ENCODE measurements around the gene MIEF2. TPM values are rescaled to one million over a fixed set of nuclear protein-coding genes. Genes with fewer than 3 reads are reported as not detected.
"Not testable (repeated sequence)": the region's sequence is repeated elsewhere in the genome, so short reads cannot be mapped to it uniquely, and the experiment has no call there.

Gene MIEF2
- total RNA-seq: 12.1 TPM
- 10 to 100 TPM; 11.7 to 19.9 (median 15.2) TPM for polyA plus RNA-seq

DNA sequence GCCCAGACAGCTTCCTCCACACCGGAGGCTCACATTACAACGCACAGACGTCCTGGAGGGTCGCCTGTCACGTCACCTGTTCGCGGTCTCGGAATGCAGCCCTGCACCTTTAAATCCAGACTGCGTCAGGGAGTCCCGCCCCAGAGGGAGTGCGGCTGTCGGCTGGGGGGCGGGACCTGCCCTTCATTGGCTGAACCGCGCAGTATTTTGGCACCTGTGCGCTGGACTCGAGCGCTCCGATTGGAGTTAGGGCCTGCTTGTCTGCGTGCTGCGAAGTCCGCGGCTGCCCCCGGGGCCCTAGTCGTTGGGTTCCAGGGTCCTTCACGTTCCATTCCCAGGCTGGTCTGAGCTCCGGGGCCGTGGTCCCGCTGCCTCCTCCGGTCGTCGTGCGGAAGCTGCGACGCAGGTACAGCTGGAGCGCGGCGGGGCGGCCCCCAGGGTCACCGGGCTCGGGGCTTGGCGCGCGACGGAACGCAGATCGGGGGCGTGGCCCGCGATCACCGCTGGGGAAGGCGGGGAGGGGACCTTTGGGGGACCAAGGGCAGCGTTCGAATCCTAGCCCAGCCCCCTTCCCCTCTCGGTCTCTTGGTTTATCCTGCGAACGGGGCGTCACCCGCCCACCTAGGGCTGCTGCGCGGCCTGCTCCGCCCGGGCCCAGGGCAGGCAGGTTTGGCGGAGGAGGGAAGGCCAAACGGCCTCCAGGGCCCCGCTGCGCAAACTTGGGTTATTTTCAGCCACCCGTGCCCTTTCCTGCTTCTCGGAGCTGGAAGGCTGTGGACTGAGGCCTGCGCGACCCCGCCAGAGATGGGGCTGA is at the start of gene MIEF2:
Gene MIEF2, plus strand, starts transcription at position 331 of the 814 bp plus-strand sequence. CDS start 2,059 bp downstream, outside the sequence.
- Mint-ChIP-seq H3K36me3 (peaks cover 3% of the 10 kb centered on the region), H3K4me3 (peak within 1 kb of the TSS; percentile 87 to 96 (median 92)), H3K4me1 (peaks cover 0 to 52% (median 26%) of the 10 kb centered on the region in 4 donors), H3K9me3 (no peaks in the 10 kb centered on the region), H3K27me3 (no peaks in the 10 kb centered on the region), H3K27ac (peak within 1 kb of the TSS; percentile 82 to 89 (median 86))
- Histone ChIP-seq H3K4me3 (ENCODE audit: low read depth, low read length) (peak within 1 kb of the TSS; percentile 66), H3K36me3 (ENCODE audit: control insufficient read depth, insufficient read depth, low read length) (peaks cover 25% of the 10 kb centered on the region), H3K27me3 (ENCODE audit: control insufficient read depth, insufficient read depth, low read length) (no peaks in the 10 kb centered on the region), H3K9me3 (ENCODE audit: control insufficient read depth in 2 of 2, low read length in 2 of 2) (no peaks in the 10 kb centered on the region), H3K27ac (ENCODE audit: insufficient read depth, low read length, poor library complexity, severe bottlenecking) (peak within 1 kb of the TSS; percentile 94), H3K4me1 (ENCODE audit: control insufficient read depth, insufficient read depth, low read length, poor library complexity, severe bottlenecking) (peaks cover 52% of the 10 kb centered on the region)
- DNase-seq (peak; percentile 91 to 97 (median 93)), ATAC-seq (ENCODE audit: low read depth in 2 of 2) (peak; percentile 91)

- Histone ChIP-seq H3K4me1 (ENCODE audit: control insufficient read depth, insufficient read depth, low read length, poor library complexity, severe bottlenecking) (no peaks in the 10 kb centered on the region), H3K36me3 (ENCODE audit: control insufficient read depth, insufficient read depth, low read length) (peaks cover 26% of the 10 kb centered on the region), H3K27ac (ENCODE audit: insufficient read depth, low read length, poor library complexity, severe bottlenecking) (no peak overlapping the region), H3K9me3 (ENCODE audit: control insufficient read depth in 2 of 2, low read length in 2 of 2) (no peaks in the 10 kb centered on the region), H3K27me3 (ENCODE audit: control insufficient read depth, insufficient read depth, low read length) (no peaks in the 10 kb centered on the region), H3K4me3 (ENCODE audit: low read depth, low read length) (no peak overlapping the region)
- Mint-ChIP-seq H3K9me3 (no peaks in the 10 kb centered on the region), H3K27me3 (no peaks in the 10 kb centered on the region), H3K4me1 (peaks cover 0 to 7% (median 0%) of the 10 kb centered on the region in 4 donors), H3K27ac (no peak overlapping the region), H3K4me3 (no peak overlapping the region), H3K36me3 (peaks cover 11% of the 10 kb centered on the region)
- DNase-seq (no peak), ATAC-seq (ENCODE audit: low read depth in 2 of 2) (no peak)
These were observed 46.7 kb upstream of the MIEF2 start for GRCh38 chr17:18213666-18214270.

DNA sequence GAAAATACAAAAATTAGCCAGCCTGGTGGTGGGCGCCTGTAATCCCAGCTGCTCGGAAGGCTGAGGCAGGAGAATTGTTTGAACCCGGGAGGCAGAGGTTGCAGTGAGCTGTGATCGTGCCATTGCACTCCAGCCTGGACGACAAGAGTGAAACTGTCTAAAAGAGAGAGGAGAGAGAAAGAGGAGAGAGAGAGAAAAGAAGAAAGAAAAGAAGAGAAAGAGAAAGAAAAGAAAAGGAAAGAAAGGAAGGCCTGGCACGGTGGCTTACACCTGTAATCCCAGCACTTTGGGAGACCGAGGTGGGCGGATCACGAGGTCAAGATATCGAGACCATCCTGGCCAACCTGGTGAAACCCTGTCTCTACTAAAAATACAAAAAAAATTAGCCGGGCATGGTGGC is 43.6 kb upstream of the MIEF2 start:
- H3K36me3 Mint-ChIP-seq, H3K9me3 Mint-ChIP-seq: not testable (repeated sequence)

GRCh38 chr17:18217412-18218015 is 42.9 kb upstream of the MIEF2 start:
- DNase-seq (peak; percentile 62 to 67 (median 63)), ATAC-seq (ENCODE audit: low read depth in 2 of 2) (peak; percentile 79 to 83)
- Histone ChIP-seq H3K27ac (ENCODE audit: insufficient read depth, low read length, poor library complexity, severe bottlenecking) (no peak overlapping the region), H3K36me3 (ENCODE audit: control insufficient read depth, insufficient read depth, low read length) (peaks cover under 1% of the 10 kb centered on the region), H3K9me3 (ENCODE audit: control insufficient read depth in 2 of 2, low read length in 2 of 2) (no peaks in the 10 kb centered on the region), H3K4me1 (ENCODE audit: control insufficient read depth, insufficient read depth, low read length, poor library complexity, severe bottlenecking) (no peaks in the 10 kb centered on the region), H3K4me3 (ENCODE audit: low read depth, low read length) (no peak overlapping the region), H3K27me3 (ENCODE audit: control insufficient read depth, insufficient read depth, low read length) (no peaks in the 10 kb centered on the region)
- Mint-ChIP-seq H3K36me3 (no peaks in the 10 kb centered on the region), H3K27me3 (no peaks in the 10 kb centered on the region), H3K4me3 (peak overlapping the region in 1 of 4 donors; percentile 54), H3K4me1 (peaks cover 0 to 5% (median 0%) of the 10 kb centered on the region in 4 donors), H3K27ac (no peak overlapping the region), H3K9me3 (no peaks in the 10 kb centered on the region)

More for the DNA sequence above, 43.6 kb upstream of the MIEF2 start:
- ATAC-seq (ENCODE audit: low read depth in 2 of 2); H3K4me3 Mint-ChIP-seq; H3K36me3 ChIP-seq (ENCODE audit: control insufficient read depth, insufficient read depth, low read length); H3K4me1 ChIP-seq (ENCODE audit: control insufficient read depth, insufficient read depth, low read length, poor library complexity, severe bottlenecking); DNase-seq; H3K27ac ChIP-seq (ENCODE audit: insufficient read depth, low read length, poor library complexity, severe bottlenecking); H3K27ac Mint-ChIP-seq; H3K4me1 Mint-ChIP-seq; H3K27me3 Mint-ChIP-seq; H3K27me3 ChIP-seq (ENCODE audit: control insufficient read depth, insufficient read depth, low read length); H3K4me3 ChIP-seq (ENCODE audit: low read depth, low read length); H3K9me3 ChIP-seq (ENCODE audit: control insufficient read depth in 2 of 2, low read length in 2 of 2): not testable (repeated sequence)

- peaks cover 0 to 5% (median 0%) of the 10 kb centered on the region in 4 donors for H3K4me1 Mint-ChIP-seq
- no peaks in the 10 kb centered on the region for H3K27me3 Mint-ChIP-seq
- H3K9me3 ChIP-seq (ENCODE audit: control insufficient read depth in 2 of 2, low read length in 2 of 2): no peaks in the 10 kb centered on the region
- no peaks in the 10 kb centered on the region for H3K27me3 ChIP-seq (ENCODE audit: control insufficient read depth, insufficient read depth, low read length)
- H3K27ac ChIP-seq (ENCODE audit: insufficient read depth, low read length, poor library complexity, severe bottlenecking): no peak overlapping the region
- H3K9me3 Mint-ChIP-seq: no peaks in the 10 kb centered on the region
- ATAC-seq (ENCODE audit: low read depth in 2 of 2) (no peak), DNase-seq (no peak)
- no peak overlapping the region for H3K27ac Mint-ChIP-seq
- H3K36me3 ChIP-seq (ENCODE audit: control insufficient read depth, insufficient read depth, low read length): no peaks in the 10 kb centered on the region
- no peak overlapping the region for H3K4me3 ChIP-seq (ENCODE audit: low read depth, low read length)
- H3K36me3 Mint-ChIP-seq: no peaks in the 10 kb centered on the region
- no peaks in the 10 kb centered on the region for H3K4me1 ChIP-seq (ENCODE audit: control insufficient read depth, insufficient read depth, low read length, poor library complexity, severe bottlenecking)
- no peak overlapping the region for H3K4me3 Mint-ChIP-seq
These were observed 41.6 kb upstream of the MIEF2 start for GRCh38 chr17:18218756-18219415.

GRCh38 chr17:18224053-18224386 is 36.4 kb upstream of the MIEF2 start:
- peaks cover 0 to 2% (median 0%) of the 10 kb centered on the region in 7 donors for H3K9me3 Mint-ChIP-seq
- no peak overlapping the region for H3K4me3 ChIP-seq (ENCODE audit: low read depth, low read length)
- H3K4me3 Mint-ChIP-seq: peak overlapping the region in 1 of 4 donors; percentile 63
- H3K27ac ChIP-seq (ENCODE audit: insufficient read depth, low read length, poor library complexity, severe bottlenecking): no peak overlapping the region
- H3K36me3 ChIP-seq (ENCODE audit: control insufficient read depth, insufficient read depth, low read length): no peaks in the 10 kb centered on the region
- DNase-seq: no peak
- H3K27me3 ChIP-seq (ENCODE audit: control insufficient read depth, insufficient read depth, low read length): no peaks in the 10 kb centered on the region
- H3K4me1 Mint-ChIP-seq: peaks cover 0 to 34% (median 16%) of the 10 kb centered on the region in 4 donors
- no peaks in the 10 kb centered on the region for H3K27me3 Mint-ChIP-seq
- H3K4me1 ChIP-seq (ENCODE audit: control insufficient read depth, insufficient read depth, low read length, poor library complexity, severe bottlenecking): peaks cover 18% of the 10 kb centered on the region
- H3K9me3 ChIP-seq (ENCODE audit: control insufficient read depth in 2 of 2, low read length in 2 of 2): no peaks in the 10 kb centered on the region
- no peak for ATAC-seq (ENCODE audit: low read depth in 2 of 2)
- H3K36me3 Mint-ChIP-seq: no peaks in the 10 kb centered on the region
- no peak overlapping the region for H3K27ac Mint-ChIP-seq

- Histone ChIP-seq H3K9me3 (ENCODE audit: control insufficient read depth in 2 of 2, low read length in 2 of 2) (no peaks in the 10 kb centered on the region), H3K4me3 (ENCODE audit: low read depth, low read length) (no peak overlapping the region), H3K27ac (ENCODE audit: insufficient read depth, low read length, poor library complexity, severe bottlenecking) (no peak overlapping the region), H3K27me3 (ENCODE audit: control insufficient read depth, insufficient read depth, low read length) (no peaks in the 10 kb centered on the region), H3K36me3 (ENCODE audit: control insufficient read depth, insufficient read depth, low read length) (no peaks in the 10 kb centered on the region), H3K4me1 (ENCODE audit: control insufficient read depth, insufficient read depth, low read length, poor library complexity, severe bottlenecking) (peaks cover 18% of the 10 kb centered on the region)
- H3K27me3 Mint-ChIP-seq: no peaks in the 10 kb centered on the region
- DNase-seq (no peak), ATAC-seq (ENCODE audit: low read depth in 2 of 2) (no peak)
- peaks cover 0 to 2% (median 0%) of the 10 kb centered on the region in 7 donors for H3K9me3 Mint-ChIP-seq
- peaks cover 0 to 39% (median 16%) of the 10 kb centered on the region in 4 donors for H3K4me1 Mint-ChIP-seq
- H3K27ac Mint-ChIP-seq: no peak overlapping the region
- H3K36me3 Mint-ChIP-seq: no peaks in the 10 kb centered on the region
- H3K4me3 Mint-ChIP-seq: peak overlapping the region in 3 of 4 donors; percentile 73 to 84 (median 82)
These were observed 35.9 kb upstream of the MIEF2 start for GRCh38 chr17:18224387-18225120.

Data from CD4-positive, CD25-positive, alpha-beta regulatory T cell (primary cell).